Osteocyte (in vitro differentiated cells): ENCODE data around the gene ZBED5. TPM values are rescaled to one million over a fixed set of nuclear protein-coding genes. Genes with fewer than 3 reads are reported as not detected.
"Not testable (repeated sequence)": the region's sequence is repeated elsewhere in the genome, so short reads cannot be mapped to it uniquely, and the experiment has no call there.

Experiments
- DNase-seq: peaks from one replicate; pipeline ENCODE4 v3.0.0; 2021; ENCODE audit warnings: mixed read lengths; ENCODE audit not compliant: unreplicated experiment; ENCODE audit errors: extremely low spot score
- H3K27ac Mint-ChIP-seq: one replicate; pipeline ENCODE4 v1.8.0; 2021; ENCODE audit warnings: mild to moderate bottlenecking, mixed read lengths; ENCODE audit not compliant: unreplicated experiment
- H3K27me3 Mint-ChIP-seq: one replicate; pipeline ENCODE4 v1.8.0; 2021; ENCODE audit warnings: mixed read lengths; ENCODE audit not compliant: unreplicated experiment
- H3K36me3 Mint-ChIP-seq: one replicate; pipeline ENCODE4 v1.8.0; 2021; ENCODE audit warnings: mixed read lengths; ENCODE audit not compliant: unreplicated experiment
- H3K4me1 Mint-ChIP-seq: one replicate; pipeline ENCODE4 v1.8.0; 2021; ENCODE audit warnings: mixed read lengths; ENCODE audit not compliant: unreplicated experiment
- H3K4me3 Mint-ChIP-seq: one replicate; pipeline ENCODE4 v1.8.0; 2021; ENCODE audit warnings: mild to moderate bottlenecking, moderate library complexity, mixed read lengths; ENCODE audit not compliant: unreplicated experiment
- H3K9me3 Mint-ChIP-seq: one replicate; pipeline ENCODE4 v1.8.0; 2021; ENCODE audit warnings: mixed read lengths; ENCODE audit not compliant: unreplicated experiment
- total RNA-seq: library from RNA; stranded (reverse); gene quantifications from 2 replicates; pipeline ENCODE4 v1.2.1, GENCODE V29; 2021
- TF ChIP-seq, protein P1 (sequence below): fragments of 200-600 bp; sonication (generic); IDR thresholded peaks from 2 replicates; pipeline ENCODE4 v1.5.0; 2021; ENCODE audit warnings: antibody characterized with exemption, mild to moderate bottlenecking, moderate library complexity

Gene ZBED5
- total RNA-seq, 1 donor from 2014 or later: 48.6 TPM

- H3K36me3 Mint-ChIP-seq: no peaks in the 10 kb centered on the region
- TF ChIP-seq, protein P1, sequence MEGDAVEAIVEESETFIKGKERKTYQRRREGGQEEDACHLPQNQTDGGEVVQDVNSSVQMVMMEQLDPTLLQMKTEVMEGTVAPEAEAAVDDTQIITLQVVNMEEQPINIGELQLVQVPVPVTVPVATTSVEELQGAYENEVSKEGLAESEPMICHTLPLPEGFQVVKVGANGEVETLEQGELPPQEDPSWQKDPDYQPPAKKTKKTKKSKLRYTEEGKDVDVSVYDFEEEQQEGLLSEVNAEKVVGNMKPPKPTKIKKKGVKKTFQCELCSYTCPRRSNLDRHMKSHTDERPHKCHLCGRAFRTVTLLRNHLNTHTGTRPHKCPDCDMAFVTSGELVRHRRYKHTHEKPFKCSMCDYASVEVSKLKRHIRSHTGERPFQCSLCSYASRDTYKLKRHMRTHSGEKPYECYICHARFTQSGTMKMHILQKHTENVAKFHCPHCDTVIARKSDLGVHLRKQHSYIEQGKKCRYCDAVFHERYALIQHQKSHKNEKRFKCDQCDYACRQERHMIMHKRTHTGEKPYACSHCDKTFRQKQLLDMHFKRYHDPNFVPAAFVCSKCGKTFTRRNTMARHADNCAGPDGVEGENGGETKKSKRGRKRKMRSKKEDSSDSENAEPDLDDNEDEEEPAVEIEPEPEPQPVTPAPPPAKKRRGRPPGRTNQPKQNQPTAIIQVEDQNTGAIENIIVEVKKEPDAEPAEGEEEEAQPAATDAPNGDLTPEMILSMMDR: no peak
- no peak for DNase-seq
- no peak overlapping the region for H3K27ac Mint-ChIP-seq
- no peaks in the 10 kb centered on the region for H3K9me3 Mint-ChIP-seq
- no peaks in the 10 kb centered on the region for H3K4me1 Mint-ChIP-seq
- H3K27me3 Mint-ChIP-seq: no peaks in the 10 kb centered on the region
- no peak overlapping the region for H3K4me3 Mint-ChIP-seq
Measured at GRCh38 chr11:10823152-10823579, 34.7 kb downstream of the ZBED5 start.

GRCh38 chr11:10822491-10822890 lies 35.4 kb downstream of the ZBED5 start:
- H3K4me3 Mint-ChIP-seq, H3K9me3 Mint-ChIP-seq, H3K27me3 Mint-ChIP-seq, DNase-seq, H3K27ac Mint-ChIP-seq, H3K4me1 Mint-ChIP-seq, H3K36me3 Mint-ChIP-seq: not testable (repeated sequence)

- H3K27ac Mint-ChIP-seq: no peak overlapping the region
- TF ChIP-seq, protein P1: no peak
- no peak overlapping the region for H3K4me3 Mint-ChIP-seq
- DNase-seq: no peak
- no peaks in the 10 kb centered on the region for H3K9me3 Mint-ChIP-seq
- H3K27me3 Mint-ChIP-seq: no peaks in the 10 kb centered on the region
- H3K36me3 Mint-ChIP-seq: no peaks in the 10 kb centered on the region
- H3K4me1 Mint-ChIP-seq: no peaks in the 10 kb centered on the region
Measured at GRCh38 chr11:10818594-10818993, 39.3 kb downstream of the ZBED5 start.

DNA sequence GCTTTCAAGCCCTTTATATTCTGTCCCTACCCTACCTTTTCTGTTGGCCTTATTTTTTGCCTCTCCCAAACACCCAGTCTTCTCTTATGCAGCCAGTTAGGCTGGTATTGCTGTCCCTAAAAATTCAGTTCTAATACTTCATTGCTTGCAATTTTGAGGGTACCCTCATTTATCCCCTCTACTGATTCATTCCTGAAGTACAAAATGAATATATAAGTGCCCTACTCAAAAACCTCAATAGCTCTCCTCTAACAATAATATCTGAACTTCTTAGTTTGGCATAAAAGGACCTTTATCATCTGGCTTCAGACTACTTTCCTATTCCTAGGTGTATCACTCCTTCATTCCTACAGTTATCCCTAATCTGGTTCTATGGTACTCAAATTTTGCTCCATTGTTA lies 43.9 kb downstream of the ZBED5 start:
- H3K9me3 Mint-ChIP-seq: no peaks in the 10 kb centered on the region
- H3K4me1 Mint-ChIP-seq: peaks cover 11% of the 10 kb centered on the region
- no peaks in the 10 kb centered on the region for H3K27me3 Mint-ChIP-seq
- no peak for DNase-seq
- H3K36me3 Mint-ChIP-seq: no peaks in the 10 kb centered on the region
- TF ChIP-seq, protein P1: no peak
- no peak overlapping the region for H3K27ac Mint-ChIP-seq
- H3K4me3 Mint-ChIP-seq: no peak overlapping the region

GRCh38 chr11:10809373-10810160 lies 48.3 kb downstream of the ZBED5 start:
- Mint-ChIP-seq H3K27me3 (no peaks in the 10 kb centered on the region), H3K36me3 (peaks cover 30% of the 10 kb centered on the region), H3K4me3 (peak overlapping the region; percentile 93), H3K4me1 (peaks cover 36% of the 10 kb centered on the region), H3K9me3 (no peaks in the 10 kb centered on the region), H3K27ac (peak overlapping the region; percentile 100)
- TF ChIP-seq, protein P1: no peak
- peak; percentile 90 for DNase-seq
